ENCODE measurements around the gene BMF. TPM values are rescaled to one million over a fixed set of nuclear protein-coding genes. Genes with fewer than 3 reads are reported as not detected.

The BMF gene
- total RNA-seq, 1 donor from 2014 or later = 3.2 TPM

DNA sequence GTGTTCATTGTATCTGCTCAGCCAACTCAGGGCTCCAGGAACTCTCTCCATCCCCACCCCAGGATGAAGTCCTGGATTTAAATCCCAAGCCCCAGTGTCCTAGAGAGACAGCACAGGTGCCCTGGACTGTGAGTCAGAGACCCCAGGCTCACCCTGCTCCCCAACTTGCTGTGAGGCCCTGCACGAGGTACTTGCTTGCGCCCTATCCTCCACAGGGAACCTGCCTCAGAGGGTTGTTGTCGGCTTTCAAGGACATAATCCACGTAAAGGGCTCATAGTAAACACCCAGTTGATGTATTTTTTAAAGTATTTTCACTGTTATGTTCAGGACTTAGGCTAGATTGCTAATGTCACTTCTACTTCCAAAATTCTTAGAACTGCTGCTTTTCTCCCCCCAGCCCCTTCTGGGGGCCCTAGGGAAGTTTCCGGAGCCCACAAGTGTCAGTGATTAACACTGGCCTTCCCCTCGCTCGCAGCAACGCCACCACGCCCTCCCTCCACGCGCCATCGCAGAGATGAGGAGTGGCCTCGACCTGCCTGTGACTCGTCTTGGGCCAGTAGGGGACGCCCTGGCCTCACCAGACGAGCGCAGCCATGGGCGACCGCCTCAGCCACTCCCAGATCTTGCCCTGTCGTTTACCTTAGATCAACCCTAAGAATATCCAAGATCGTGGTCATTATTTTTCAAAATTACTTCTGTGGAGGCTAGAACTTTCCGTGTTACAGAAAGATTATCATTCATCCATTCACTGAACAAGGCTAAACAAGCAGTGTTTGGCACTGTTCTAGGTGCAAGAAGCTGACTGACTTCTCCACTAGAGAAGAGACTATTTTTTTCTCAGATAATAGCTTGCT is 63.7 kb downstream of the BMF start:
- peak; percentile 94 for DNase-seq
- ATAC-seq = peak; percentile 92
- intact Hi-C loops (cut with micrococcal nuclease) = loop anchor here (10.0 kb wide), 2 partner anchors 60 to 170 kb away; partner anchors contain the start of gene BMF

DNA sequence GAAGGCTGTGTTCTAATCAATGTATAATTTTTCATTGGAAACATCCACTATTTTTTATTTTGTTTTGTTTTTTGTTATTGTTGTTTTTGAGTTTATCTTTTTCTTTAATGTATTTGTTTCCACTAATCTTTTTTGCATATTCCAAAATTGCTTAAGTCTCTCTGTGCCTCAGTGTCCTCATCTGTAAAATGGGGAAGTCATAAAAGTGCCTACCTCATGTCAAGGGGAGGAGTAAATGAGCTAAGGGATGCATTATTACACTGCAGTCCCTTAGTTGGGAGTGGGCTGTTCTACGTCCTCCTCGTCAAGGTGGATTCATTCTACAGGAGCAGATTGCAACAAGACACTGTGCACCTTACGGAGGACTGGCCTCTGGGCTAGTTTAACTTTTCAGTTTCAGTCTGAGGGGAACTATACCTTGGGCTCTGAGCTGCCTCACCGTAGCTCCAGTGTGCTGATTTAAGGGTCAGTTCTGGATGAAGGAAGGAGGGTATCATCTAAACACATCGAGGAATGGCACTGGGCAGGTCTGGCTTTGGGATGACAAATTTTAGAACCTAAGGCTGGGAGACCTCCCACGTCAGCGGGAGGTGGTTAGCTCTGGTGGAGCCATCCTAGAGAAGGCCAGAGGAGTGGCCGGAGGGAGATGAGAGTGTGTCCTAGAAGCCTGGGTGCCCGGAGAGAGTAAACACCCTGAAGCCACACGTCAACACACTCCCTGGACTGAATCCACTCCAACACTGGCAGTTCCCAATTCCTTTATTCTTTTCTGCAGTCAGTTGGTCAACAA is 64.6 kb downstream of the BMF start:
- DNase-seq (no peak), ATAC-seq (no peak)
- intact Hi-C loops (cut with micrococcal nuclease) = loop anchor here (10.0 kb wide), 2 partner anchors 61 to 171 kb away; partner anchors contain the start of gene BMF

- DNase-seq (no peak), ATAC-seq (no peak)
- intact Hi-C loops (cut with micrococcal nuclease) = loop anchor here (10.0 kb wide), 2 partner anchors 62 to 172 kb away; partner anchors contain the start of gene BMF
These were observed 65.8 kb downstream of the BMF start for GRCh38 chr15:40042791-40043320.

DNA sequence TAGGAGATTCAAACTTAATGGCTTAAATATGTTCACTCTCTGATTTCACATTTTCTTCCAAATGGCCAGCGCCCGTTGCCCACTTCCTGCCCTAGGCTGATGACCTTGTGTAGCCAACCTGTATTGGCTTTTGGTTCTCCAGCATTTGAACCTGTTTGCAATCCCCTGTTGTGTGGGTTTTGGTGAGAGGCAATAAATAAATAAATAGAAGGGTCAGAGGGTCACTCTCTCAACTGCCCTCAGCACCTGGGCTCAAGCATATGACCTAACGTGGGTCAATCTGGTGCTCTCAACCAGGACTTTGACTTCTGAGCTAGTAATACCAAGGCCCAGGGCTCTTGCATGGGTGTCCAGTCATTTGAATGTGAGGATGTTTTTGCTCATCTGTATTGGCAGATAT is 67.9 kb downstream of the BMF start:
- DNase-seq = no peak
- no peak for ATAC-seq
- intact Hi-C loops (cut with micrococcal nuclease) = loop anchor here (10.0 kb wide), 2 partner anchors 64 to 174 kb away; partner anchors contain the start of gene BMF

- intact Hi-C loops (cut with micrococcal nuclease) = loop anchor here (10.0 kb wide), 2 partner anchors 65 to 175 kb away; partner anchors contain the start of gene BMF
- ATAC-seq (no peak), DNase-seq (no peak)
These were observed 68.4 kb downstream of the BMF start for GRCh38 chr15:40040293-40040635.

GRCh38 chr15:40038638-40039543 is 69.8 kb downstream of the BMF start, which contains the start of gene SRP14:
SRP14 (minus strand) TSS chr15:40039181; CDS start chr15:40039116, 65 bp downstream.
- ATAC-seq (peak; percentile 97), DNase-seq (peak; percentile 98)
- intact Hi-C loops (cut with micrococcal nuclease) = no loop called here

DNA sequence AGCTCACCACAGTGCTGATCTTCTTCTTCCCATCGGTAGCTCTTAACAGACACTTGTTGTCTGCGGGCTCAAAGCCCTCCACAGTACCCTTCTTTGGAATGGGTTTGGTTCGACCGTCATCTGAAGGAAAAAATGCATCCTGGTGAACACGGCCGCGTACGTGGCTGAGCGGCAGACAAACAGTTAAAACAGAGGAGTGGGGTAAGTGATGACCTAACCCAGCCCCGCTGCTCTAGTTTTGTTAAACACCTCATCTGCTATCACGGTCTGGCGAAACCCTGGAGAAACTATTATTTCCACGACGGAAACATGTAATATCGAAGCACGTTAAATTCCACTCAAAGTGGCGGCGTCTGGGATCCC is 70.4 kb downstream of the BMF start:
- DNase-seq (no peak), ATAC-seq (no peak)
- intact Hi-C loops (cut with micrococcal nuclease) = no loop called here

Other genes with a start within 250 kb of the BMF start
- gene GPR176, start 188.6 kb downstream of the BMF start, total RNA-seq = 1.5 TPM
- 20.5 TPM for gene EIF2AK4, start 174.8 kb downstream of the BMF start, total RNA-seq
- 235 TPM for gene SRP14, start 69.7 kb downstream of the BMF start, total RNA-seq
- 1.7 TPM for gene BUB1B, start 52.2 kb upstream of the BMF start, total RNA-seq
- 11.1 TPM for gene PAK6, start 130.2 kb upstream of the BMF start, total RNA-seq
- gene ANKRD63, start 174.2 kb upstream of the BMF start, total RNA-seq = 1.0 TPM
- 7.5 TPM for gene PLCB2, start 199.1 kb upstream of the BMF start, total RNA-seq
- 55.8 TPM for gene INAFM2, start 214.8 kb upstream of the BMF start, total RNA-seq
- 169 TPM for gene CCDC9B, start 232.1 kb upstream of the BMF start, total RNA-seq
- gene PHGR1, start 242.2 kb upstream of the BMF start, total RNA-seq = not detected
- 5.2 TPM for gene DISP2, start 249.3 kb upstream of the BMF start, total RNA-seq

All from left ventricle myocardium superior (tissue), 1 donor.